Activated B cell treated with CpG ODN at 0.5 μM for 24 hours (primary cell): ENCODE results near the gene XKR7. TPM values are rescaled to one million over a fixed set of nuclear protein-coding genes. Genes with fewer than 3 reads are reported as not detected.

Experiments used
- ATAC-seq: fragments of 200-7000 bp; cut with Tn5 transposase; one replicate; pipeline ENCODE4 v1.10.0; 2021; ENCODE audit warnings: low read depth, mild to moderate bottlenecking, moderate library complexity
- CTCF ChIA-PET: fragments of 350-600 bp; sonication (Branson Sonifier 250); formaldehyde crosslinking; loops from one replicate; lab custom pipeline; 2021; ENCODE audit warnings: antibody characterized with exemption; lab: Charles Lee
- POLR2A ChIA-PET: fragments of 350-600 bp; sonication (Branson Sonifier 250); formaldehyde crosslinking; loops from one replicate; lab custom pipeline; 2021; ENCODE audit warnings: antibody characterized with exemption; lab: Charles Lee
- DNase-seq: peaks from one replicate; pipeline ENCODE4 v3.0.0; 2022
- H3K27ac Mint-ChIP-seq: one replicate; pipeline ENCODE4 v1.8.0; 2020; ENCODE audit warnings: mixed read lengths
- H3K27me3 Mint-ChIP-seq: one replicate; pipeline ENCODE4 v1.8.0; 2021; ENCODE audit warnings: mixed read lengths
- H3K36me3 Mint-ChIP-seq: one replicate; pipeline ENCODE4 v1.8.0; 2021; ENCODE audit warnings: low read depth, mixed read lengths
- H3K4me1 Mint-ChIP-seq: one replicate; pipeline ENCODE4 v1.8.0; 2021; ENCODE audit warnings: mixed read lengths
- H3K4me3 Mint-ChIP-seq: one replicate; pipeline ENCODE4 v1.8.0; 2020; ENCODE audit warnings: mild to moderate bottlenecking, mixed read lengths
- H3K9me3 Mint-ChIP-seq: one replicate; pipeline ENCODE4 v1.8.0; 2020; ENCODE audit warnings: mixed read lengths
- intact Hi-C: fragments of 100-400 bp; cut with micrococcal nuclease; formaldehyde crosslinking; loops from one replicate; pipeline ENCODE4 v1.15.1; 2024
- total RNA-seq: library from RNA; stranded (reverse); gene quantifications from 2 replicates; pipeline ENCODE4 v1.2.3, GENCODE V29; 2022
- TF ChIP-seq, protein P1 (sequence below): fragments of 200-600 bp; IDR thresholded peaks from one replicate; pipeline ENCODE4 v1.8.0; 2022; ENCODE audit warnings: antibody characterized with exemption, mild to moderate bottlenecking

XKR7 gene
- total RNA-seq, 1 donor from 2014 or later = 0.04 TPM

DNA sequence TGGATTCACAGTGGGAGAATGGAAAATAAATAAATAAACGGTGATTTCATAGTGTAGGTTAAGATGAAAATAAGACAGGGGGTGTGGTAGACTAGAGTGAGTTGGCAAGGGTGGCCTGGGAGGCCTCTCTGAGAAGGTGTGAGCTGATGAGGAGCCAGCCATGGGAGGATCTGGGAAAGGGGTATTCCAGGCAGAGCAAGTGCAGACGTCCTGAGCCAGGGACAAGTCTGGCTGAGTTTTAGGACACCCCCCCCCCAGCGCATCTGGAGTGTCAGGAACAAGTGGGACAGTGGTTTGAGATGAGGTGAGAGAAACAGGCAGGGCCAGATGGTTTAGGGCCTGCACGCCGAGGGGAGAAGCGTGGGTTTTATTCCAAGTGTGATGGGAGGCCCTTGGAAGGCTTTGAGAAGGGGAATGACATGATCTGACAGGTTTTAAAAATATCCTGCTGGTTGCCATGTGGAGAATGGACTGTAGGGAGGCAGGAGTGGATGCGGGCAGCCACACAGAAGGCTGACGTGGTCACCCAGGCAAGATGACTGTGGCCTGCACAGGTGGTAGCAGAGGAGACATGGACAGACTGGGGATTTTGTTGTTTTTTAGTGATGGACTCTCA is 21.2 kb downstream of the XKR7 start:
- DNase-seq (no peak), ATAC-seq (no peak)
- Mint-ChIP-seq H3K4me1 (no peaks in the 10 kb centered on the region), H3K4me3 (no peak overlapping the region), H3K27ac (no peak overlapping the region), H3K27me3 (peaks cover 16% of the 10 kb centered on the region), H3K36me3 (no peaks in the 10 kb centered on the region), H3K9me3 (no peaks in the 10 kb centered on the region)
- ChIA-PET CTCF (no interaction called here), POLR2A (no interaction called here)
- TF ChIP-seq, protein P1, sequence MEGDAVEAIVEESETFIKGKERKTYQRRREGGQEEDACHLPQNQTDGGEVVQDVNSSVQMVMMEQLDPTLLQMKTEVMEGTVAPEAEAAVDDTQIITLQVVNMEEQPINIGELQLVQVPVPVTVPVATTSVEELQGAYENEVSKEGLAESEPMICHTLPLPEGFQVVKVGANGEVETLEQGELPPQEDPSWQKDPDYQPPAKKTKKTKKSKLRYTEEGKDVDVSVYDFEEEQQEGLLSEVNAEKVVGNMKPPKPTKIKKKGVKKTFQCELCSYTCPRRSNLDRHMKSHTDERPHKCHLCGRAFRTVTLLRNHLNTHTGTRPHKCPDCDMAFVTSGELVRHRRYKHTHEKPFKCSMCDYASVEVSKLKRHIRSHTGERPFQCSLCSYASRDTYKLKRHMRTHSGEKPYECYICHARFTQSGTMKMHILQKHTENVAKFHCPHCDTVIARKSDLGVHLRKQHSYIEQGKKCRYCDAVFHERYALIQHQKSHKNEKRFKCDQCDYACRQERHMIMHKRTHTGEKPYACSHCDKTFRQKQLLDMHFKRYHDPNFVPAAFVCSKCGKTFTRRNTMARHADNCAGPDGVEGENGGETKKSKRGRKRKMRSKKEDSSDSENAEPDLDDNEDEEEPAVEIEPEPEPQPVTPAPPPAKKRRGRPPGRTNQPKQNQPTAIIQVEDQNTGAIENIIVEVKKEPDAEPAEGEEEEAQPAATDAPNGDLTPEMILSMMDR = no peak
- intact Hi-C loops = no loop called here

DNA sequence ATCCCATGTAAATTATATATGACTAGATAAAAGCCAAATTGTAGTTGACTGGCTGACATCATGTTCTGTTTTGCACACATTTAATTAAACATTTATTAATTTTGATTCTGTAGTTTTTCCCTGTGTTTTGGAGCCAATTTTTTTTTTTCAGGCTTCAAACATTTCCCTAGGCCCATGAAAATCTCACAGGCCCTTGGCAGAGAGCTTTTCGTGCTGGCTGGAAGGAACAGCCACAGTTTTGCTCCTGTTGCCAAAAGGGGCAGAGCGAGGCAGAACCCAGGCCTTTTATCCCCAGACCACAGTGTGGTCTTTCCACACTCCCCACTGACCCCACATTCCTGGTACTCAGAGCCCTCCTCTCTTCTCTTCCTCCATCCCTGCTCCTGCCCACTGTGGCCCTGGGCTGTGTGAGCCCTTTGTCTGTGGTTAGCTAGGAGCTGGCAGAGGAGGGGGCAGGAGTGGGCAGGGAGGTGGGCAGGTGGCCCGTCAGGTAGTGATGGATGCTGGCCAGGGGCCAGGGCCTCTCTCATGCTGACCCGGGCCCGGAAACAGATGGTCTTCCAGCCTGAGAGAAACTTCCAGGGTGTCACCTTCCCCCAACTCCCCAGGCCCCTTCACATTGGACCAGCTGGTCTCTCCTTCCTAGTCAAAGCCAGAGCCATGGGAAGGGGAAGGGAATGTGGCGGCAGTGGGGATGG is 22.8 kb downstream of the XKR7 start:
- DNase-seq = no peak
- intact Hi-C loops = no loop called here
- POLR2A ChIA-PET = no interaction called here

DNA sequence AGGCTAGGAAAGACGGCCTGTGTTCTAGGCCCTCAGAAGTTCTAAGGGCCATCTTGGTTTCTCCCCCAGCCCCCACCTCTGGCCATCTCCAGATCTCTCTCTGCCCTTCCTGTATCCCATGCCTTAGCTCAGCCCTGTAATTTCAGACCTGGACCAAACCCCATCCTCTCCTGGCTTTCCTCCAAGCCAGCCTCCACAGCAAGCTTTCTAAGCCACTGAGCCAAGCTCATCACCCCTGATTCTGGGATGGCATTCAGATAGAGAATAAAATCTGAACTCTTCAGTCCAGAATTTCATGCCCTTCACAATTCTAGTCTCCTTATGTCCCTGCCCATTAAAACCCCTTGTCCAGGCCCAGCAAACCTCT is 23.4 kb downstream of the XKR7 start:
- no peak for DNase-seq
- intact Hi-C loops = no loop called here
- Mint-ChIP-seq H3K27ac (no peak overlapping the region), H3K4me1 (peaks cover 7% of the 10 kb centered on the region), H3K4me3 (no peak overlapping the region), H3K36me3 (no peaks in the 10 kb centered on the region), H3K9me3 (no peaks in the 10 kb centered on the region), H3K27me3 (peaks cover 27% of the 10 kb centered on the region)
- TF ChIP-seq, protein P1 = no peak
- POLR2A ChIA-PET = no interaction called here
- ATAC-seq = no peak
- CTCF ChIA-PET = no interaction called here

More for the DNA sequence above, 22.8 kb downstream of the XKR7 start:
- H3K9me3 Mint-ChIP-seq = no peaks in the 10 kb centered on the region
- TF ChIP-seq, protein P1 = no peak
- no peak overlapping the region for H3K27ac Mint-ChIP-seq
- H3K4me1 Mint-ChIP-seq = peaks cover 6% of the 10 kb centered on the region
- H3K27me3 Mint-ChIP-seq = peaks cover 23% of the 10 kb centered on the region
- no peaks in the 10 kb centered on the region for H3K36me3 Mint-ChIP-seq
- CTCF ChIA-PET = no interaction called here
- no peak overlapping the region for H3K4me3 Mint-ChIP-seq
- no peak for ATAC-seq

DNA sequence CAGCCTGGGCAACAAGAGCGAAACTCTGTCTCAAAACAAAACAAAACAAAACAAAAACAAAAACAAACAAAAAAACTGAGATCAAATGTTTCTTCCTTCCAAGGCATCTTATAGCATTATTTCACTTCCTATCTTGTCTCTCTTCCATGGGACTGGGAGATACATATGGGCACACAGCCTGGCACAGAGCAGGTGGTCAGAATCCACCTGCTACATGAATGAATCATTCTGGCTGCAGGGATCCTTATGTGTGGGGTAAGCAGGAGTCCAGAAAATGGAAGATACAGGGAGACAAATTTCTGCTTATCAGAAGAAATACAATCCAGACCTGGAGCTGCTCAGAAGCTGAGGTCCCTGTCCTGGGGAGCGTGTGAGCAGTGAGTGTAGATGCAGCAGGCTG is 24.1 kb downstream of the XKR7 start:
- Mint-ChIP-seq H3K27me3 (peaks cover 34% of the 10 kb centered on the region), H3K4me3 (no peak overlapping the region), H3K36me3 (no peaks in the 10 kb centered on the region), H3K9me3 (no peaks in the 10 kb centered on the region), H3K27ac (no peak overlapping the region), H3K4me1 (peaks cover 12% of the 10 kb centered on the region)
- ATAC-seq (no peak), DNase-seq (no peak)
- POLR2A ChIA-PET = no interaction called here
- intact Hi-C loops = no loop called here
- TF ChIP-seq, protein P1 = no peak
- CTCF ChIA-PET = no interaction called here

DNA sequence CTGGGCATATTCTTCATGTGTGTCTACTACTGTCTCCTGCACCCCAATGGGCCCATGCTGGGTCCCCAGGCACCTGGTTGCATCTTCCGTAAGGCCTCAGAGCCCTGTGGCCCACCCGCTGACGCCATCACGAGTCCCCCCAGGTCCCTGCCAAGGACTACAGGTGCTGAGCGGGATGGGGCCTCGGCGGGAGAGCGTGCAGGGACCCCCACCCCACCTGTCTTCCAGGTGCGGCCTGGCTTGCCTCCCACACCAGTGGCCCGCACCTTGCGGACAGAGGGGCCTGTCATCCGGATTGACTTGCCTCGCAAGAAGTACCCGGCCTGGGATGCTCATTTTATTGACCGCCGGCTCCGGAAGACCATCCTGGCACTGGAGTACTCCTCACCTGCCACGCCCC is 29.0 kb downstream of the XKR7 start:
- Mint-ChIP-seq H3K36me3 (no peaks in the 10 kb centered on the region), H3K27me3 (peaks cover 37% of the 10 kb centered on the region), H3K27ac (no peak overlapping the region), H3K9me3 (no peaks in the 10 kb centered on the region), H3K4me3 (no peak overlapping the region), H3K4me1 (peaks cover 12% of the 10 kb centered on the region)
- intact Hi-C loops = no loop called here
- no peak for ATAC-seq
- ChIA-PET CTCF (no interaction called here), POLR2A (no interaction called here)
- DNase-seq = no peak
- TF ChIP-seq, protein P1 = no peak
